ENCODE data around the gene ARF4. TPM values are rescaled to one million over a fixed set of nuclear protein-coding genes. Genes with fewer than 3 reads are reported as not detected.
A peak's percentile ranks its signal among the peaks of the same experiment; 100 is the strongest.
"Not testable (repeated sequence)": the region's sequence is repeated elsewhere in the genome, so short reads cannot be mapped to it uniquely, and the experiment has no call there.

ARF4 gene
- total and polyA plus RNA-seq, 4 donors: 148 to 211 (median 161) TPM

DNA sequence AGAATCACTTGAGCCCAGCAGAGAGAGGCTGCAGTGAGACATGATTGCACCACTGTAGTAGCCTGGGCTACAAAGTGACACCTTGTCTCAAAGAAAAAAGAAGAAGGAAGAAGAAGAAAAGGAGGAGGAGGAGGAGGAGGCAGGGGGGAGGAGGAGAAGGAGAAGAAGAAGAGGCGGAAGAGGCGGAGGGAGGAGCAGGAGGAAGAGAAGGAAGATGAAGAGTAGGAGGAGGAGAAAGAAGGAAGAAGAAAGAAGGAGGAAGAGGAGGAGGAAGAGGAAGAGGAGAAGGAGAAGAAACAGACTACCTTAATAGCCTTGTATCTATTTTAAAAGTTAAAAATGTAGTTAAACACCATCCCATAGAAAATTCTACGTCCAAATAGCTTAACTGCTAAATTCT is 19.1 kb upstream of the ARF4 start:
- no peak overlapping the region for H3K27ac ChIP-seq (ENCODE audit: low read depth in 1 of 2, low read length in 2 of 2)
- no peak for ATAC-seq (ENCODE audit: low FRiP score)
- H3K36me3 ChIP-seq (ENCODE audit: control insufficient read depth in 1 of 2, insufficient read depth in 2 of 2, low read length in 1 of 2): no peaks in the 10 kb centered on the region
- intact Hi-C loops (cut with DNase I): no loop called here
- 72 to 89% methylated on average over 3 of the region's 3 CpGs for WGBS, 2 donors
- no peak overlapping the region for H3K4me3 ChIP-seq (ENCODE audit: low read length in 2 of 2)
- H3K9me3 ChIP-seq (ENCODE audit: control insufficient read depth, low read length): no peaks in the 10 kb centered on the region
- no peak for DNase-seq
- H3K27me3 ChIP-seq (ENCODE audit: control insufficient read depth in 1 of 2, insufficient read depth in 2 of 2, low read length in 1 of 2): no peaks in the 10 kb centered on the region
- no peaks in the 10 kb centered on the region for H3K4me1 ChIP-seq (ENCODE audit: control insufficient read depth in 1 of 2, insufficient read depth in 2 of 2, low read length in 2 of 2)

DNA sequence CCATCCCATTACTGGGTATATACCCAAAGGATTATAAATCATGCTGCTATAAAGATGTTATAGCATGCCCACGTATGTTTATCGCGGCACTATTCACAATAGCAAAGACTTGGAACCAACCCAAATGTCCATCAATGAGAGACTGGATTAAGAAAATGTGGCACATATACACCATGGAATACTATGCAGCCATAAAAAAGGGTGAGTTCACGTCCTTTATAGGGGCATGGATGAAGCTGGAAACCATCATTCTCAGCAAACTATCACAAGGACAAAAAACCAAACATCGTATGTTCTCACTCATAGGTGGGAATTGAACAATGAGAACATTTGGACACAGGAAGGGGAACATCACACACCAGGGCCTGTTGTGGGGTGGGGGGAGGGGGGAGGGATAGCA is 14.7 kb upstream of the ARF4 start:
- intact Hi-C loops (cut with DNase I): not testable (repeated sequence)
- WGBS, 2 donors: 96 to 98% methylated on average over 5 of the region's 5 CpGs

DNA sequence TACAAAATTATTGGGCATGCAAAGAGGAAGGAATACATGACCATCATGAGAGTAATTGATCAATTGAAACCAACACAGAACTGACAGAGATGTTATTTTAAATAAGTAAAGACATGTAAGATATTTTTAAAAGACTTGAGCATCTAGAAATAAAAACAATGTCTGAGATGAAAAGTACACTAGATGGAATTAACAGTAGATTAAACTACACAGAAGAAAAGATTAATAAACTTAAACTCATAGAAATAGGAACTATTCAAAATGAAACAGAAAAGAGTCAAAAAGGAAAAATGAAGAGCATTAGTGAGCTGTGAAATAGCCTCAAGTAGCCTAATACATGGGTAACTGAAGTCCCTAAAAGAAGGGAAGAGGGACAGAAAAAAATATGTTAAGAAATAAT is 8.5 kb upstream of the ARF4 start:
- no peak for DNase-seq
- Histone ChIP-seq H3K27ac (ENCODE audit: low read depth in 1 of 2, low read length in 2 of 2) (no peak overlapping the region), H3K36me3 (ENCODE audit: control insufficient read depth in 1 of 2, insufficient read depth in 2 of 2, low read length in 1 of 2) (no peaks in the 10 kb centered on the region), H3K4me1 (ENCODE audit: control insufficient read depth in 1 of 2, insufficient read depth in 2 of 2, low read length in 2 of 2) (no peaks in the 10 kb centered on the region), H3K4me3 (ENCODE audit: low read length in 2 of 2) (no peak overlapping the region), H3K9me3 (ENCODE audit: control insufficient read depth, low read length) (peaks cover 2% of the 10 kb centered on the region), H3K27me3 (ENCODE audit: control insufficient read depth in 1 of 2, insufficient read depth in 2 of 2, low read length in 1 of 2) (no peaks in the 10 kb centered on the region)
- ATAC-seq (ENCODE audit: low FRiP score): no peak
- intact Hi-C loops (cut with DNase I): no loop called here

More for the DNA sequence above, 14.7 kb upstream of the ARF4 start:
- not testable (repeated sequence) for DNase-seq; H3K27ac ChIP-seq (ENCODE audit: low read depth in 1 of 2, low read length in 2 of 2); H3K9me3 ChIP-seq (ENCODE audit: control insufficient read depth, low read length); H3K4me3 ChIP-seq (ENCODE audit: low read length in 2 of 2); H3K4me1 ChIP-seq (ENCODE audit: control insufficient read depth in 1 of 2, insufficient read depth in 2 of 2, low read length in 2 of 2); H3K27me3 ChIP-seq (ENCODE audit: control insufficient read depth in 1 of 2, insufficient read depth in 2 of 2, low read length in 1 of 2); H3K36me3 ChIP-seq (ENCODE audit: control insufficient read depth in 1 of 2, insufficient read depth in 2 of 2, low read length in 1 of 2); ATAC-seq (ENCODE audit: low FRiP score)

DNA sequence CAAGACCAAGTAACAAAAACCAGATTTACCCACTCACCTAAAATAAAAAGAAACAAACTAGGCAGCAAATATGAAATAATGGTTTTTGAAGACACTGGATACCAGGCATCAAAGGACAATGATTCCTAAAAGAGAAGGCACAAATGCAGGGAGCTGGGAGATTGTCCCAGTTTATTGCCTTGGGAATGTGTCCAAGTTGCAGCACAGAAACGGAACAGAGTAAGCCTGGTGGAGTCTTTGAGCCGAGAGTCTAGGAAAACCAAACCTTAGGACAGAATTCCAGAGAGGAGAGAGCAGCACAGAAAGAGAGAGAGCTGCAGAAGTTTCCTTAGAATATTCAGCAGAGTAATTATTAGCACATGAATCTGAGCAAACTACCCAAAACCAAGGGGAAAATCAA is 7.8 kb upstream of the ARF4 start:
- DNase-seq (no peak), ATAC-seq (ENCODE audit: low FRiP score) (no peak)
- no peaks in the 10 kb centered on the region for H3K27me3 ChIP-seq (ENCODE audit: control insufficient read depth in 1 of 2, insufficient read depth in 2 of 2, low read length in 1 of 2)
- no peaks in the 10 kb centered on the region for H3K4me1 ChIP-seq (ENCODE audit: control insufficient read depth in 1 of 2, insufficient read depth in 2 of 2, low read length in 2 of 2)
- H3K36me3 ChIP-seq (ENCODE audit: control insufficient read depth in 1 of 2, insufficient read depth in 2 of 2, low read length in 1 of 2): no peaks in the 10 kb centered on the region
- peaks cover 2% of the 10 kb centered on the region for H3K9me3 ChIP-seq (ENCODE audit: control insufficient read depth, low read length)
- no peak overlapping the region for H3K27ac ChIP-seq (ENCODE audit: low read depth in 1 of 2, low read length in 2 of 2)
- 44 to 47% methylated on average over 2 of the region's 2 CpGs for WGBS, 2 donors
- no peak overlapping the region for H3K4me3 ChIP-seq (ENCODE audit: low read length in 2 of 2)
- intact Hi-C loops (cut with DNase I): no loop called here

DNA sequence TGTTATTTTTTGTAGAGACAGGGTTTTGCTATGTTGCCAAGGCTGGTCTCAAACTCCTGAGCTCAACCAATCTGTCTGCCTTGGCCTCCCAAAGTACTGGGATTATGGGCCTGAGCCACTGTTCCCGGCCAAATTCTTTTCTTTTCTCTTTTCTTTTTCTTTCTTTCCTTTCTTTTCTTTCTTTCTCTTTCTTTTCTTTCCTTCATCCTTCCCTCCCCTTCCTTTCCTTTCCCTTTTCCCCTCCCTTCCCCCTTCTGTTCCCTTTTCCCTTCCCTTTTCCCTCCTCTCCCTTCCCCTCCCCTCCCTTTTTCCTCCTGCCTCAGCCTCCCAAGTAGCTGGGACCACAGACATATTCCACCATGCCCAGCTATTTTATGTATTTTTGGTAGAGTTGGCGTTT is 3.1 kb upstream of the ARF4 start:
- Histone ChIP-seq H3K36me3 (ENCODE audit: control insufficient read depth in 1 of 2, insufficient read depth in 2 of 2, low read length in 1 of 2) (no peaks in the 10 kb centered on the region), H3K27me3 (ENCODE audit: control insufficient read depth in 1 of 2, insufficient read depth in 2 of 2, low read length in 1 of 2) (no peaks in the 10 kb centered on the region), H3K4me1 (ENCODE audit: control insufficient read depth in 1 of 2, insufficient read depth in 2 of 2, low read length in 2 of 2) (no peaks in the 10 kb centered on the region), H3K27ac (ENCODE audit: low read depth in 1 of 2, low read length in 2 of 2) (no peak overlapping the region), H3K4me3 (ENCODE audit: low read length in 2 of 2) (no peak overlapping the region), H3K9me3 (ENCODE audit: control insufficient read depth, low read length) (peaks cover 2% of the 10 kb centered on the region)
- DNase-seq: no peak
- intact Hi-C loops (cut with DNase I): no loop called here
- no peak for ATAC-seq (ENCODE audit: low FRiP score)
- 92 to 97% methylated on average over 2 of the region's 2 CpGs for WGBS, 2 donors

DNA sequence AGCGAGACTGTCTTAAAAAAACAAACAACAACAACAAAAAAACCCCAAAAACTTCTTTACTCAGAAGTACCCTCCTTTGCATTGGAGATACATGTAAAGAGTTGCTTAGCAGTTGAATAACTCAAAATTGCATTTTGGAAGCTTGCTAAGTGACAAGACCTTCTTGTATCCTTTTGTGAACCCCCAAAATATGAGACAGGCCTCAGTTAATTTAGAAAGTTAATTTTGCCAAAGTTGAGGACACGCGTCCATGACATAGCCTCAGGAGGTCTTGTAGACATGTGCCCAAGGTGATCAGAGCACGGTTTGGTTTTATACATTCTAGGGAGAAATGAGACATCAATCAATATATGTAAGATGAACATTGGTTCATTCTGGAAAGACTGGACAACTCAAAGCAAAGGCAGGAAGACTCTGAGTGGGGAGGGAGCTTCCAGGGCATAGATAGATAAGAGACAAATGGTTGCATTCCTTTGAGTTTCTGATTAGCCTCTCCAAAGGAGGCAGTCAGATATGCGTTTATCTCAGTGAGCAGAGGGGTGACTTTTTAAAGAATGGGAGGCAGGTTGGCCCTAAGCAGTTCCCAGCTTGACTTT is 1.7 kb upstream of the ARF4 start:
- Histone ChIP-seq H3K36me3 (ENCODE audit: control insufficient read depth in 1 of 2, insufficient read depth in 2 of 2, low read length in 1 of 2) (no peaks in the 10 kb centered on the region), H3K4me1 (ENCODE audit: control insufficient read depth in 1 of 2, insufficient read depth in 2 of 2, low read length in 2 of 2) (no peaks in the 10 kb centered on the region), H3K27me3 (ENCODE audit: control insufficient read depth in 1 of 2, insufficient read depth in 2 of 2, low read length in 1 of 2) (no peaks in the 10 kb centered on the region), H3K4me3 (ENCODE audit: low read length in 2 of 2) (peak overlapping the region in 1 of 2 donors; percentile 62), H3K9me3 (ENCODE audit: control insufficient read depth, low read length) (no peaks in the 10 kb centered on the region), H3K27ac (ENCODE audit: low read depth in 1 of 2, low read length in 2 of 2) (peak overlapping the region; percentile 38 to 74)
- intact Hi-C loops (cut with DNase I): loop anchor here in 1 of 2 donors (5.0 kb wide), 1 partner anchor 93 kb away; the partner anchor contains the start of gene DENND6A
- ATAC-seq (ENCODE audit: low FRiP score) (no peak), DNase-seq (no peak)
- WGBS, 2 donors: 46 to 55% methylated on average over 5 of the region's 5 CpGs

DNA sequence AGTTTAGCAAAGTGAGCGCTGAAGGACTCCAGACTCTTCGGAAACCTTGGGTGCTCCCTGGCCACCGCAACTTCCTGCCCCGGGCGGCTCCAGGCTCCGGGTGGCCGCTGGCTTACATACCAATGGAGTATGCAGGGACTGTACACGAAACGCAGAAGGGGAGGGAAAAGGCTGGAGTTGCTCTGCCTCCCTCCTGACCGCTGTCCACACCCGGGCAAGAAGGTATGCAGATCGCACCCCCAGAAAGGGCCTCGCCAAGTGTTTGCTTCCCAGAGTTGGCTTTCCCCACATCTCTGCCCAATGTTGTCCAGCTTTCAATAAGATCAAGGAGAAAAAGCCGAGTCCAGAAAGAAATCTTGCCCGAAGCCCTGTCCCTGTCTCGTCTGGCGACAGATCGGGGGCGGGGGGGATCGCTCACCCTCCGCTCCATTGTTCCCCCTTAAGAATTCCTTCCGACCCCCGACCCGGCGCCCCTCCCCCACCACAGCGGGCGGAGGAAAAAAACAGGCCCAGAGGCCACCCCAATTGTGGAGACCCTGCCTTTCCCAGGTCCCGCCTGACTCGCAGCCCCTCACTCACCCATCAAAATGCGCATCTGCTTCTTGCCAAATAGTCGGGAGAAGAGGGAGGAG is 533 bp downstream of the ARF4 start:
- H3K4me1 ChIP-seq (ENCODE audit: control insufficient read depth in 1 of 2, insufficient read depth in 2 of 2, low read length in 2 of 2): peaks cover 0 to 6% of the 10 kb centered on the region in 2 donors
- peak overlapping the region; percentile 87 to 95 for H3K4me3 ChIP-seq (ENCODE audit: low read length in 2 of 2)
- DNase-seq (peak; percentile 92), ATAC-seq (ENCODE audit: low FRiP score) (peak; percentile 82)
- no peaks in the 10 kb centered on the region for H3K9me3 ChIP-seq (ENCODE audit: control insufficient read depth, low read length)
- H3K27me3 ChIP-seq (ENCODE audit: control insufficient read depth in 1 of 2, insufficient read depth in 2 of 2, low read length in 1 of 2): no peaks in the 10 kb centered on the region
- H3K27ac ChIP-seq (ENCODE audit: low read depth in 1 of 2, low read length in 2 of 2): peak overlapping the region; percentile 85 to 96
- intact Hi-C loops (cut with DNase I): loop anchor here in 1 of 2 donors (2.0 to 5.0 kb wide), 3 partner anchors 40 to 160 kb away; partner anchors contain the start of genes DENND6A, PDE12 and SLMAP
- WGBS, 2 donors: 0% methylated on average over 29 to 31 of the region's 31 CpGs
- H3K36me3 ChIP-seq (ENCODE audit: control insufficient read depth in 1 of 2, insufficient read depth in 2 of 2, low read length in 1 of 2): no peaks in the 10 kb centered on the region

DNA sequence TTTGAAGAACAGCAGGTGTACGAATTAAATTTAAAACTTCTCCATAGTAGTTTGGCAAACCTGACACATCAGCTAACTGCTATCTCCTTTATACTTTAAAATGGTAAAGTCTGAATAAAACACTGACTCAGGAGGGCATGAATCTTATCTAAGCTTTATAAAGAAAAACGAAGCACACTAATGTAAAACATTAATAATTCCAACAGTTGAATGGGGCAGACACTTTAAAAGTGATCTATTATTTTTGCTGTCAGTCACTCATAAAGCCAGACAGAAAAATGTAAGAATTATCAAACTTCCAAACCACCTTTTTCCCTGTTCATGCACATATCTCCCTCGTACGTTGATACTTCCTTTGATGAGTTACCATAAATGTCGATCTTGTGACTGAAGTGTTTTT is 2.6 kb downstream of the ARF4 start:
- Histone ChIP-seq H3K4me1 (ENCODE audit: control insufficient read depth in 1 of 2, insufficient read depth in 2 of 2, low read length in 2 of 2) (peaks cover 0 to 6% of the 10 kb centered on the region in 2 donors), H3K4me3 (ENCODE audit: low read length in 2 of 2) (peak overlapping the region; percentile 87 to 95), H3K9me3 (ENCODE audit: control insufficient read depth, low read length) (no peaks in the 10 kb centered on the region), H3K27ac (ENCODE audit: low read depth in 1 of 2, low read length in 2 of 2) (no peak overlapping the region), H3K27me3 (ENCODE audit: control insufficient read depth in 1 of 2, insufficient read depth in 2 of 2, low read length in 1 of 2) (no peaks in the 10 kb centered on the region), H3K36me3 (ENCODE audit: control insufficient read depth in 1 of 2, insufficient read depth in 2 of 2, low read length in 1 of 2) (no peaks in the 10 kb centered on the region)
- WGBS, 2 donors: 5 to 7% methylated on average over 5 of the region's 5 CpGs
- intact Hi-C loops (cut with DNase I): loop anchor here in 1 of 2 donors (5.0 kb wide), 1 partner anchor 37 kb away; the partner anchor contains the start of gene PDE12
- no peak for ATAC-seq (ENCODE audit: low FRiP score)
- DNase-seq: no peak

DNA sequence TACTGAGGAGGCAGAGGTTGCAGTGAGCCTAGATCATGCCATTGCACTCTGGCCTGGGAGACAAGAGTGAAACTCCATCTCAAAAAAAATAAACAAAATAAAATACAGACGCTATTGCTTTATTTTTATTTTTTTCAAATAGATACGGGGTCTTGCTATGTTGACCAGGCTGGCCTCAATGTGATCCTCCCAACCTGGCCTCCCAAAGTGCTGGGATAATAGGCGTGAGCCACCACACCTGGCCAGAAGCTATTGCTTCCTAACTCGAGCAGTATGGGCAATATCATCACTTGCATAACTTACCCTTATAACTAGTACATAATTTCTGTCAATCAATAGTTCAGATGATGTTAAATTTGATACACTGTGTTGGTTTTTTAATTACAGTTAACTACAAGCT is 3.0 kb downstream of the ARF4 start:
- no peak for ATAC-seq (ENCODE audit: low FRiP score)
- Histone ChIP-seq H3K27me3 (ENCODE audit: control insufficient read depth in 1 of 2, insufficient read depth in 2 of 2, low read length in 1 of 2) (no peaks in the 10 kb centered on the region), H3K27ac (ENCODE audit: low read depth in 1 of 2, low read length in 2 of 2) (no peak overlapping the region), H3K4me3 (ENCODE audit: low read length in 2 of 2) (peak overlapping the region in 1 of 2 donors; percentile 19), H3K36me3 (ENCODE audit: control insufficient read depth in 1 of 2, insufficient read depth in 2 of 2, low read length in 1 of 2) (no peaks in the 10 kb centered on the region), H3K4me1 (ENCODE audit: control insufficient read depth in 1 of 2, insufficient read depth in 2 of 2, low read length in 2 of 2) (peaks cover 0 to 6% of the 10 kb centered on the region in 2 donors), H3K9me3 (ENCODE audit: control insufficient read depth, low read length) (no peaks in the 10 kb centered on the region)
- intact Hi-C loops (cut with DNase I): loop anchor here in 1 of 2 donors (5.0 kb wide), 1 partner anchor 37 kb away; the partner anchor contains the start of gene PDE12
- DNase-seq: no peak
- 38 to 45% methylated on average over 4 of the region's 4 CpGs for WGBS, 2 donors

Measured in aorta (tissue), 5 donors.